ENCODE results near the gene KATNB1.

- TF ChIP-seq CTCF (IDR thresholded peaks at IDR 0.05; ENCODE audit: poor library complexity, severe bottlenecking) (no peak), REST (IDR thresholded peaks at IDR 0.05; ENCODE audit: borderline replicate concordance) (no peak), EZH2 (IDR thresholded peaks at IDR 0.05; ENCODE audit: borderline replicate concordance, insufficient read depth, low read length, poor library complexity, severe bottlenecking) (no peak), RAD21 (conservative IDR thresholded peaks at IDR 0.05) (no peak), POLR2AphosphoS5 (IDR thresholded peaks at IDR 0.05) (no peak), TAF1 (IDR thresholded peaks at IDR 0.05; ENCODE audit: low read depth) (no peak), SMC3 (conservative IDR thresholded peaks at IDR 0.05; ENCODE audit: poor library complexity) (no peak), MXI1 (conservative IDR thresholded peaks at IDR 0.05; ENCODE audit: poor library complexity, severe bottlenecking) (no peak), EP300 (conservative IDR thresholded peaks at IDR 0.05; ENCODE audit: poor library complexity, severe bottlenecking) (no peak)
These were observed 45.6 kb upstream of the KATNB1 start for GRCh38 chr16:57689762-57690558.

All from neural cell (in vitro differentiated cells).